ENCODE data around the gene ERICH4. TPM values are rescaled to one million over a fixed set of nuclear protein-coding genes. Genes with fewer than 3 reads are reported as not detected.

Gene ERICH4
- total and polyA plus RNA-seq, 9 of the 15 experiments (the other 6 are each of a cell fraction or from before 2014, with no cell fraction given), result not detected

GRCh38 chr19:41426952-41427646 lies 15.9 kb upstream of the ERICH4 start, which contains the start of gene B3GNT8 (continued):
- TF ChIP-seq HDAC6 (IDR thresholded peaks at IDR 0.05; ENCODE audit: low read depth, low read length), result no peak
- no peak for TF ChIP-seq ZNF764 (CRISPR knock-in tag; IDR thresholded peaks at IDR 0.05; ENCODE audit: low read depth)
- TF ChIP-seq BRF2 (IDR thresholded peaks at IDR 0.05; ENCODE audit: borderline replicate concordance, insufficient read depth, insufficient read length), result no peak
- TF ChIP-seq DACH1 (IDR thresholded peaks at IDR 0.05; ENCODE audit: partially characterized antibody), result no peak
- TF ChIP-seq KLF16 (IDR thresholded peaks at IDR 0.05), result 0 out of 2 replicates have a peak, but pooled peaks have one; percentile 10
- TF ChIP-seq E2F8 (IDR thresholded peaks at IDR 0.05; ENCODE audit: low read depth, partially characterized antibody), result no peak
- peak; percentile 52; the same call in 1 of the 2 replicates for TF ChIP-seq PHF8 (IDR thresholded peaks at IDR 0.05; ENCODE audit: borderline replicate concordance, low read length)
- TF ChIP-seq SRSF9 (IDR thresholded peaks at IDR 0.05; ENCODE audit: borderline replicate concordance, low read depth, low read length), result no peak
- no peak for TF ChIP-seq ZNF24 (IDR thresholded peaks at IDR 0.05)
- TF ChIP-seq HMGXB4 (CRISPR knock-in tag; IDR thresholded peaks at IDR 0.05), result no peak
- TF ChIP-seq SUPT5H (IDR thresholded peaks at IDR 0.05), result peak; percentile 41; the same call in 1 of the 2 replicates
